Muscle layer of duodenum (tissue), 2 donors: Measurements from ENCODE around the gene FOXP1.

ENCODE experiments used
- H3K27ac ChIP-seq: one replicate; pipeline ENCODE4 v1.7.0; 2013; ENCODE audit warnings: mild to moderate bottlenecking, low read length
- H3K27me3 ChIP-seq: one replicate; pipeline ENCODE4 v1.7.0; 2013; ENCODE audit warnings: low read depth, mild to moderate bottlenecking, control low read depth, low read length
- H3K36me3 ChIP-seq, 2 donors: one replicate each; pipeline ENCODE4 v1.7.0; 2013; ENCODE audit warnings: low read length in 2 of 2, control low read depth in 1 of 2, mild to moderate bottlenecking in 1 of 2; ENCODE audit not compliant: insufficient read depth in 2 of 2, control insufficient read depth in 1 of 2
- H3K4me1 ChIP-seq, 2 donors: one replicate each; pipeline ENCODE4 v1.7.0; 2013; ENCODE audit warnings: low read length in 2 of 2, mild to moderate bottlenecking in 2 of 2, control low read depth in 1 of 2, moderate library complexity in 1 of 2; ENCODE audit not compliant: insufficient read depth in 2 of 2, control insufficient read depth in 1 of 2
- H3K4me3 ChIP-seq, 2 donors: one replicate each; pipeline ENCODE4 v1.7.0; 2013; ENCODE audit warnings: low read length in 2 of 2, low read depth in 1 of 2, mild to moderate bottlenecking in 1 of 2
- H3K9me3 ChIP-seq, 2 donors: one replicate each; pipeline ENCODE4 v1.7.0; 2013; ENCODE audit warnings: low read length in 2 of 2, control low read depth in 1 of 2, mild to moderate bottlenecking in 1 of 2; ENCODE audit not compliant: control insufficient read depth in 1 of 2
- donor health status: healthy.

FOXP1 gene

DNA sequence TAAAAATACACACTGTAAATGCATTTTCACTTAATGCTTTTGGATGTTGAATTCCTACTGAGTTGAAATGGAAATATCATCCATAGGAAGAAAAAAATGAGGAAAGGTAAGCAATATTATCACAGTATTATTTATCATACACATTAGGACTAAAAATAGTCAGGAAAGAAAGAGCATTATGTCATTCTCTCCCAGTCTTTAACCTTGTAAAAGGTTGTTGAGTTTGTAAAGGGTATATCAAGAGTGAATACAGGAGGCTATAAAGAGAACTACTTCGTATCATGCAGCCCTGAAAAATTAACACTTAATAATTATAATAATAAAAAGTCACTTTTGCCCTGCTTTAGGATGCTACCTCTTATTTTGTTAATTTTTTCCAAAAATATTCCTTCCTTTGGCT is 395.8 kb downstream of the FOXP1 start:
- Histone ChIP-seq H3K4me1 (no peaks in the 10 kb centered on the region), H3K9me3 (no peaks in the 10 kb centered on the region), H3K27ac (no peak overlapping the region), H3K4me3 (no peak overlapping the region), H3K36me3 (no peaks in the 10 kb centered on the region), H3K27me3 (no peaks in the 10 kb centered on the region)

DNA sequence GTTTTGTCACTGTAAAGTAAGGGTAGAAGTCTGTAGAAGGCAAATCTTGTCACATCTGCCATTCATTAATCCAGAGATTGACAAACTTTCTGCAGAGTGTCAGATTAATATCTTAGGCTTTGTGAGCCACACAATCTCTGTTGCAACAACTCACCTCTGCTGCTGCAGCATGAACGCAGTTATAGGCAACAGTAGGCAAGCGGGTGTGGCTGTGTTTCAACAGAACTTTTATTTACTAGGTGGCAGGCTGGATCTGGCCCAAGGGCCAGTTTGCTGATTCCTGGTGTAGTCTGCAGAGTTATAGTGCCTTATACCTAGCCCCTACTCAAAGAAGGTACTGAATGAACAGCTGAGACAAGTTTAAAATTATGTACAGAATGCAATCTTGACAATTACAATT is 396.7 kb downstream of the FOXP1 start:
- Histone ChIP-seq H3K4me1 (no peaks in the 10 kb centered on the region), H3K4me3 (no peak overlapping the region), H3K36me3 (no peaks in the 10 kb centered on the region), H3K27ac (no peak overlapping the region), H3K27me3 (no peaks in the 10 kb centered on the region), H3K9me3 (no peaks in the 10 kb centered on the region)

DNA sequence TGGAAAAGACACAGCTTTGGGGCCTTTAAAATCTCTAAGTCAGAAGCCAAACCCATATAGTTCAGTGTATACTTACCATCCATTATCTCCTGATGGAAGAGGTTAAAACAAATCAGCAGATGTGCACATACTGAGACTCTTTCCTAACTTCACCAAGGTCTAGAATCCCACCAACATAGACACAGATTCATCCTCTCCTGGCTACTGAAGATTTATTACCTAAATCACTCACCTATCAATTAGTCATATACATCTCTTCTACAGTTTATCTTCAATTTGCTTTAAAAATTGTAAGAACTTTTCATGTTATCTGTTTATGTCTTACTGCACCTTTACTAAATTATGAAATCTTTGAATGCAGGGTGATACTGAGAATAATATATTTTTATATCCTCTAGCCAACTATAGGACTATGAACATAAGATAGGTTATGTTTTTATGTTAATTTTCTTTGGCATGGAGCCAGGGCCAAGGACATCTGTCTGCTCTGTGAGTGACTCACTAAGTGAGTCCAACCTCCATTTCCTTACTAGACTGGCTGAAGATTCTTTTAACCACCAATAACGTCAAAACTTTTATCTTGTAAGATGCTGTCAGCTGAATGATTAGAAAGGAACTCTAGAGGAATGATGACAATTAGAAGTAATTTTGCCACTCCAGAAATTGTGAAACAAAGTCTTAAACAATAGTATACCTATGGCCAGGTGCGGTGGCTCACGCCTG is 397.6 kb downstream of the FOXP1 start:
- Histone ChIP-seq H3K27me3 (no peaks in the 10 kb centered on the region), H3K4me1 (no peaks in the 10 kb centered on the region), H3K27ac (no peak overlapping the region), H3K4me3 (no peak overlapping the region), H3K36me3 (no peaks in the 10 kb centered on the region), H3K9me3 (no peaks in the 10 kb centered on the region)

DNA sequence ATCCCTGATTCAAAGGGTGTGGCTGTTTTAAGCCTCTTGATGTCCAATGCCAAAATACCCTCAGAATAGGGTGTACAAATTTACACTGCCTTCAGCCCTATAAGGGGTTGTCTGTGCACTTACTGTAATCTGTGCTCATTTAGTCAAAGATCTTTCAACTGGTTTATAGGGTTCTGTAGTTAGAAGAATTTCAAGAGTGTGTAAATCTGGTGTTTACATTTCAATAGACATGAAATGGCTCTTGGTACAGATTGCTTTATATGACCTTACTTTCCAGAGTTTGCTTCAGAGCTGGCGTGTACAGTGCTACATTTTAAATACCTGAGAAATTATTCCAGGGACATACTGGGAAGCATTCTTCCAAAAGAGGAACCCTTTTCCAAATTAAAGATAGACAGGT is 399.3 kb downstream of the FOXP1 start:
- Histone ChIP-seq H3K9me3 (no peaks in the 10 kb centered on the region), H3K27me3 (no peaks in the 10 kb centered on the region), H3K4me1 (no peaks in the 10 kb centered on the region), H3K36me3 (no peaks in the 10 kb centered on the region), H3K27ac (no peak overlapping the region), H3K4me3 (no peak overlapping the region)

DNA sequence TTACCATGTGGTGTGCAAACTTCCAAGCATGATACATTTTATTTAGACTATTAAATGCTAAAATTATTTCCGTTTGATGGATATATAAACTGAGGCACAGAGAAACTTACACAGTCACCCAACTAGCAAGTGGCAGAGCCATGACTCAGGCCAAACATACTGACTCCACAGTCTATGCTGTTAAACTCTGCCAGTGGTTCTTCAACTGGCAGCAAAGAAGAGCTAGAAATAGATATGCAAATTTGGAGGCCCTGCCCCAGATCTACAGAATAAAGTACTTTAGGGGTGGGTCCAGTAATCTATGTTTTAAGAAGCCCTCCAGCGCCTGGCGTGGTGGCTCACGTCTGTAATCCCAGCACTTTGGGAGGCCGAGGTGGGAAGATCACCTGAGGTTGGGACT is 400.0 kb downstream of the FOXP1 start:
- no peaks in the 10 kb centered on the region for H3K9me3 ChIP-seq
- no peaks in the 10 kb centered on the region for H3K4me1 ChIP-seq
- no peaks in the 10 kb centered on the region for H3K36me3 ChIP-seq
- no peaks in the 10 kb centered on the region for H3K27me3 ChIP-seq
- no peak overlapping the region for H3K4me3 ChIP-seq
- H3K27ac ChIP-seq: no peak overlapping the region

DNA sequence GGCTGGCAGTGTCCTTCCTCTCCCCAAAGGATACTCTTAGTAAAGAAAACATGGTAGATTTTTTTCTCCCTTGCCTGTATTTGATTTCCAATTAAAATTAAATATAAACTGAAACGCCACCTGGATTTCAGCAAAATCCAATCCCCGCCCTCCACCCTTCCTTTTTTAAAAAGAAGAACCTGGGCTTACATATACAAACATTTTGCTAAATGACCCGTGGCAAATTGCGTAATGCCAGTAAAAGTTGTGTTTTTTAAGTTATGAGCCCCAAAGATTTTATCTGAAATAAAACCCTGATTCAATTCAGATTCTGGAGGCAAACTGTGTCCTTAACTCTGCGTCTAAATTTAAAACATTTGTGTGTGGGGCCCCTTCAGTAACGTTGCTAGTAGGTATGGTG is 403.0 kb downstream of the FOXP1 start:
- Histone ChIP-seq H3K4me3 (no peak overlapping the region), H3K36me3 (no peaks in the 10 kb centered on the region), H3K4me1 (no peaks in the 10 kb centered on the region)

DNA sequence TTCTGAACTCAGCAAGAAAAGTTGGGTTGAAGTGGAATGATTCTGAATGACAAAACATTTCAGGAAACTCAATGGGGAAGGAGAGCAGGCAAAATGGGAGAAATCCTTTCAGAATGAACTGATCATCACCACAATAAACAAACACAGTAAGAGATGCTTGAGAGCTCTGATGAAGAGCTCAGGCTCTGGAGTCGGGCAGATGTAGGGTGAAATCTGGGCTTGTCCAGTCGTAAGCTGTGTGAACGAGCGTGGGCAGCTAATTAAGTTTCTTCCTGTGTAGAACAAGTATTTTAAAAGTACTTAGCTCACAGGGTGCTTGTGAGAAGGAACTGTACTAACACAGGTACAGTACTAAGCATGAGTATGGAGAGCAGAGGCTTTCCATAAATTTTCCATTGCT is 406.2 kb downstream of the FOXP1 start:
- H3K27me3 ChIP-seq: no peaks in the 10 kb centered on the region
- H3K4me1 ChIP-seq: no peaks in the 10 kb centered on the region

More for the DNA sequence above, 403.0 kb downstream of the FOXP1 start:
- Histone ChIP-seq H3K27me3 (no peaks in the 10 kb centered on the region), H3K9me3 (no peaks in the 10 kb centered on the region), H3K27ac (no peak overlapping the region)

DNA sequence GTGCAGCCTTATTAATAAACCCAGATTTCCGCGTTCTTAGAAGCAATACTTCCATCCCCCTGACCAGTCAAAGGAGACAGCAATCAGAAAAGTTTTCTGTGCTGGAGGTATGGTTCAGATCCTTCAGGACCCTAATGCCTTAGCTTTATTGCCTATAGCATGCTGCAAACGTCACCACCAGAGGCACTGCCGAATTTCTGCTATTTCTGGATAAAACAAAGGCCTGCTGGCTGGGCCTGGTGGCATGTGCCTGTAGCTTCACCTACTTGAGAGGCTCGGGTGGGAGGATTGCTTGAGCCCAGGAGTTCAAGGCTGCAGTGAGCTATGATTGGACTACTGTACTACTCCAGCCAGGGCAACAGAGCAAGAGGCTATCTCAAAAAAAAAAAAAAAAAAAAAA is 407.2 kb downstream of the FOXP1 start:
- H3K27ac ChIP-seq: no peak overlapping the region
- peaks cover 0 to 21% of the 10 kb centered on the region in 2 donors for H3K36me3 ChIP-seq
- no peak overlapping the region for H3K4me3 ChIP-seq
- H3K4me1 ChIP-seq: no peaks in the 10 kb centered on the region
- H3K27me3 ChIP-seq: no peaks in the 10 kb centered on the region
- no peaks in the 10 kb centered on the region for H3K9me3 ChIP-seq

More for the DNA sequence above, 406.2 kb downstream of the FOXP1 start:
- Histone ChIP-seq H3K36me3 (peaks cover 0 to 14% of the 10 kb centered on the region in 2 donors), H3K9me3 (no peaks in the 10 kb centered on the region), H3K27ac (no peak overlapping the region), H3K4me3 (no peak overlapping the region)

DNA sequence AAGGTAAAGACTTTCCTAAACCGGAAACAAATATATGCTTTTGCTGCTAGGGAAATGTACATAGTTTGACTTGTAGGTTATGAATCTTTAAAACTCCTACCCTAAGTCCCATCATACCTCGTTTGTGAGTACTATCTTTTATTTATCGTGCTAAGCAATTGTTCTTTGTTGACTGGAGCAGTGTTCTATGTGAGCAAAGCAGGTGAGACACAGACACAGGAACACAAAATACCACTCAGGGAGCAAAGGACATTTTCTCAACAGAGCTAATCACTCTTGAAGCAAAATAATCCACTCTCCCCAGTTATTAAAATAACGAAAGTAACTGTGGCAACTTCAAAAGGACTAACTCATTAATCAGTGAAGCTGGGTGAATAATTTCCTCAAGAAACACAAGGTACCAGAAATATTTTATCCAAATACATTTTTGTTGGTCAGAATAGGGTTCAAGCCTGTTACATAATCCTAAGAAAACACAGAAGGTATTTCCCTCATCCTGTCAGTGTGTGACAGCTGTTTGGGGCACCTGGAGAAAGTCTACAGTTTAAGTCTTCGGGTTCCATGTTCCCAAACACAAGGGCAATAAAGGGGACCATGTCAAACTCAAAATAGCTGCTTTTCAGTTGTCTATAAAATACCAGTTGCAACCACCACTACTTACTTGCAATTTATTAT is 407.7 kb downstream of the FOXP1 start:
- no peaks in the 10 kb centered on the region for H3K9me3 ChIP-seq
- no peak overlapping the region for H3K27ac ChIP-seq
- no peaks in the 10 kb centered on the region for H3K27me3 ChIP-seq
- no peaks in the 10 kb centered on the region for H3K4me1 ChIP-seq
- no peak overlapping the region for H3K4me3 ChIP-seq
- peaks cover 0 to 23% of the 10 kb centered on the region in 2 donors for H3K36me3 ChIP-seq

DNA sequence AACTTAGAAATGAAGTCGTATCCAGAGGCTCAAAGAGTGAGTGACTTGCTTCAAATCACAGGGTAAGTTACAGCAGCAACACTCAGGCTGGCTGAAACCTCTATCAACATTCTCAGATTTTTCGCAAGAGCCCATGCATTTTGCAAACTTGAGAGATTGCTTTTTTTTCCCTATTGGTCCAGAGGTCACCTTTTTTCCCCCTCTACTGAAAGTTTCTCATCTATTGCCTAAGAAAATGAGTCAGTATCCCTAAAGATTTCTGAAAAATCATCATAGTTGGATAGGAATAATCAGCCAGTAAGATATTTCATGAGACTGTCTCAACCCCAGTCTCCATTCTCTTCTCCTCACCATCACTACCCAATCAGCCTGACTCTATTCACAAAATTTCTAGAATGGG is 410.6 kb downstream of the FOXP1 start:
- Histone ChIP-seq H3K27ac (no peak overlapping the region), H3K36me3 (peaks cover 0 to 31% of the 10 kb centered on the region in 2 donors), H3K9me3 (no peaks in the 10 kb centered on the region), H3K27me3 (no peaks in the 10 kb centered on the region), H3K4me3 (no peak overlapping the region), H3K4me1 (peaks cover 0 to 4% of the 10 kb centered on the region in 2 donors)

DNA sequence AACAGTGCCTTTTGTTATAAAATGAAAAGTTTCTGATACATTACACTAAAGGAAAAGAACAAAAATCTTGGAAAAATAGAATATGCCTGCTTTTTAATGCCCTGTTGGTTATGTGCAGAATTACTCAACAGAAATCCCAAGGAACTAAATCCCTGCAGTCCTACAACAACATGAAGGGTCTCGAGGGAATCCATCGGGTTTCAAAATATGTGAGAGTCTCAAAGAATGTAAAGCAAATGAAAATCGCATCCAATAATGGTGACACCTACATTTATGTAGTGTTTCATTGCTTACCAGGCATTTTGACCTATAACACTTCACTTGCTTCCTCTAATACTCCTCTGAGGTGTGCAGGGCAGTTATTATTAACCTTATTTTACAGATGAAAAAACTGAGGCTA is 411.3 kb downstream of the FOXP1 start:
- Histone ChIP-seq H3K4me3 (no peak overlapping the region), H3K27me3 (no peaks in the 10 kb centered on the region), H3K36me3 (peaks cover 0 to 31% of the 10 kb centered on the region in 2 donors), H3K4me1 (peaks cover 0 to 5% of the 10 kb centered on the region in 2 donors), H3K27ac (no peak overlapping the region), H3K9me3 (no peaks in the 10 kb centered on the region)
